Measurements from ENCODE around the gene SHPK. TPM values are rescaled to one million over a fixed set of nuclear protein-coding genes. Genes with fewer than 3 reads are reported as not detected.
"Not testable (repeated sequence)": the region's sequence is repeated elsewhere in the genome, so short reads cannot be mapped to it uniquely, and the experiment has no call there.

Gene SHPK
- total RNA-seq, 6 donors from 2014 or later = 10.5 to 25.1 (median 12.4) TPM

DNA sequence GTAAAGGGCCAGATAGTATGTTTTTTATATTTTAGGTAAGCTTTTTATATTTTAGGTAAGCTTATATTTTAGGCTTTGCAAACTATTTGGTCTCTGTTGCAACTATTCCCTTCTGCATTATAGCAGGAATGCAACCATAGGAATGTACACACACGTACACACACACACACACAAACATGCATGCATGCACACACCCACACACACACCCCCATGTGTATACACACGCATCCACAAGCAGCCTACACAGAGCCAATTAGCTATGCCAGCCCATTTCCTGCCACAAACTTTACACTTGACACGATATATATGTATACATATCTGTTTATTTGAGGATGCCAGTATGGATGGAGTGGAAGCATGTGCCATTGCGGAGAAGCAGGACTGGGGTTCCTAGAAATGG lies 70.9 kb downstream of the SHPK start:
- TF ChIP-seq POLR2A (IDR thresholded peaks at IDR 0.05) (no peak), POLR2AphosphoS5 (IDR thresholded peaks at IDR 0.05) (no peak), EP300 (IDR thresholded peaks at IDR 0.05) (no peak), CTCF (IDR thresholded peaks at IDR 0.05) (no peak)
- Histone ChIP-seq H3K9me3 (no peaks in the 10 kb centered on the region), H3K4me3 (no peak overlapping the region), H3K27me3 (no peaks in the 10 kb centered on the region), H3K4me1 (no peaks in the 10 kb centered on the region), H3K36me3 (peaks cover 0 to 13% (median 0%) of the 10 kb centered on the region in 4 donors), H3K27ac (no peak overlapping the region)
- no peak for ATAC-seq (ENCODE audit: low FRiP score in 2 of 2)
- DNase-seq = no peak
- WGBS, 2 donors = 90% methylated on average over 4 of the region's 4 CpGs

DNA sequence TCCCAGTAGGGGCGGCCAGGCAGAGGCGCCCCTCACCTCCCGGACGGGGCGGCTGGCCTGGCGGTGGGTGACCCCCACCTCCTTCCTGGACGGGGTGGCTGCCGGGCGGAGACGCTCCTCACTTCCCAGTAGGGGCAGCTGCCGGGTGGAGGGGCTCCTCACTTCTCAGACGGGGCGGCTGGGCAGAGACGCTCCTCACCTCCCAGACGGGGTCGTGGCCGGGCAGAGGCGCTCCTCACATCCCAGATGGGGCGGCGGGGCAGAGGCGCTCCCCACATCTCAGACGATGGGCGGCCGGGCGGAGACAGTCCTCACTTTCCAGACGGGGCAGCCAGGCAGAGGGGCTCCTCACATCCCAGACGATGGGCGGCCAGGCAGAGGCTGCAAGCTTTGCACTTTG lies 71.8 kb downstream of the SHPK start:
- WGBS, 2 donors = 95 to 100% methylated on average over 1 to 7 of the region's 28 CpGs
- not testable (repeated sequence) for H3K27me3 ChIP-seq; H3K4me1 ChIP-seq; DNase-seq; H3K27ac ChIP-seq; H3K4me3 ChIP-seq; H3K9me3 ChIP-seq; ATAC-seq (ENCODE audit: low FRiP score in 2 of 2)
- peaks cover 0 to 13% (median 0%) of the 10 kb centered on the region in 4 donors for H3K36me3 ChIP-seq

- TF ChIP-seq CTCF (IDR thresholded peaks at IDR 0.05) = no peak
- no peak for TF ChIP-seq EP300 (IDR thresholded peaks at IDR 0.05)
- H3K27ac ChIP-seq = no peak overlapping the region
- no peaks in the 10 kb centered on the region for H3K27me3 ChIP-seq
- H3K4me1 ChIP-seq = no peaks in the 10 kb centered on the region
- DNase-seq (no peak), ATAC-seq (ENCODE audit: low FRiP score in 2 of 2) (no peak)
- 89 to 91% methylated on average over 7 to 9 of the region's 9 CpGs for WGBS, 2 donors
- H3K36me3 ChIP-seq = no peaks in the 10 kb centered on the region
- H3K4me3 ChIP-seq = no peak overlapping the region
- no peaks in the 10 kb centered on the region for H3K9me3 ChIP-seq
Observed at GRCh38 chr17:3559270-3559645, 76.8 kb downstream of the SHPK start.

DNA sequence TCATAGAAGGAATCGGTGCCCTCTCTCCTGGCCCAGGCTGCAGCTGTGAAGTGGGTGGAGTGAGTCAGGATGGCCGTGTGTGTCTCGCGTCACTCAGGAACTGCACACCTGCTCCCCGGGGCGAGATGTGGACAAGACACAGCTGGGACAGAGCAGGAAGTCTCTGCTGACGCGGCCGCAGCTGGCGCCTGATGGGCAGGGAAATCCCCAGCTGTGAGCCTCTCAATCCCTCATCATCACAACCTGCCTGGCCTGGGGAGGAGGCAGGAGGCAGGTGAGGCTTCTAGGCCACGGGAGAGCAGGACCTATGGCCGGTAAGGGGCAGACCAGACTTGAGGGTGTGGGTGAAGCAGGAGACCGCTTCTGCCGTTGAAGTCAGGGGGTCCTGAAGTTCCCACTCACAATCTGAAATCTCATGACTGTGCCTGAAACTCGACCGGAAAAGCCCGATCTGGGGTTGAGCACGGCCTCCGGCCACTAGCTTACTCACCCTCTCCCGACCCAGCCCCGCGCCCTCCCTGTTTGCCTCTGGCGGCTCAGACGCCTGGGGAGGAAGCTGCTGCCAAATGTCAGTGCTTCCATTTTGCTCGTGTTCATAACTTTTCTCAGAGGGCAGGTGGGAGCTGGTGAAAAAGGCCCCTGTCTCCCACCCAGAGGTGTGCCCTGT lies 77.3 kb downstream of the SHPK start:
- peak in 1 of 2 donors; percentile 86 for DNase-seq
- Histone ChIP-seq H3K27ac (no peak overlapping the region), H3K4me1 (no peaks in the 10 kb centered on the region), H3K9me3 (no peaks in the 10 kb centered on the region), H3K27me3 (no peaks in the 10 kb centered on the region), H3K4me3 (no peak overlapping the region), H3K36me3 (no peaks in the 10 kb centered on the region)
- no peak for TF ChIP-seq EP300 (IDR thresholded peaks at IDR 0.05)
- peak in 1 of 2 donors; percentile 17 for TF ChIP-seq POLR2AphosphoS5 (IDR thresholded peaks at IDR 0.05)
- WGBS, 2 donors = 31 to 52% methylated on average over 19 to 22 of the region's 25 CpGs
- peak in 1 of 2 donors; percentile 11 for ATAC-seq (ENCODE audit: low FRiP score in 2 of 2)

Other genes starting within 250 kb of the SHPK start
- under 1 TPM in 2 of 6 donors, not detected in 4; 0.24 to 0.46 TPM for gene OR3A2, start 249.9 kb downstream of the SHPK start, total RNA-seq
- not detected for gene OR1E1, start 237.8 kb downstream of the SHPK start, total RNA-seq
- not detected for gene OR3A3, start 224.9 kb downstream of the SHPK start, total RNA-seq
- not detected for gene OR1E2, start 202.4 kb downstream of the SHPK start, total RNA-seq
- 1 to 10 TPM in 1 of 6 donors, under 1 TPM in 1, not detected in 4; 0.20 to 2.1 TPM for gene SPATA22, start 164.4 kb downstream of the SHPK start, total RNA-seq
- 1 to 10 TPM in 3 of 6 donors, under 1 TPM in 3; 0.76 to 7.6 (median 1.2) TPM for gene ASPA, start 160.3 kb downstream of the SHPK start, total RNA-seq
- under 1 TPM; under 0.01 to 0.84 (median 0.28) TPM for gene TRPV3, start 78.4 kb downstream of the SHPK start, total RNA-seq
- 10 to 100 TPM in 1 of 6 donors, 1 to 10 TPM in 5; 2.0 to 16.8 (median 4.8) TPM for gene TRPV1, start 26.8 kb downstream of the SHPK start, total RNA-seq
- 10 to 100 TPM; 22.1 to 31.4 (median 25.3) TPM for gene CTNS, start 510 bp upstream of the SHPK start, total RNA-seq
- gene TAX1BP3, start 32.3 kb upstream of the SHPK start, total RNA-seq = 100 to 1,000 TPM in 4 of 6 donors, 10 to 100 TPM in 2; 49.2 to 200 (median 126) TPM
- gene EMC6, start 32.6 kb upstream of the SHPK start, total RNA-seq = 10 to 100 TPM in 4 of 6 donors, 1 to 10 TPM in 1, not detected in 1; 9.8 to 38.7 (median 36.5) TPM
- gene P2RX5, start 59.9 kb upstream of the SHPK start, total RNA-seq = 10 to 100 TPM in 1 of 6 donors, 1 to 10 TPM in 3, under 1 TPM in 1, not detected in 1; 0.46 to 15.7 (median 2.5) TPM
- 1 to 10 TPM in 2 of 6 donors, under 1 TPM in 2, not detected in 2; 0.49 to 1.7 (median 0.81) TPM for gene HASPIN, start 87.7 kb upstream of the SHPK start, total RNA-seq
- gene ITGAE, start 164.9 kb upstream of the SHPK start, total RNA-seq = 10 to 100 TPM; 17.2 to 36.0 (median 26.4) TPM
- gene NCBP3, start 210.0 kb upstream of the SHPK start, total RNA-seq = 10 to 100 TPM; 17.3 to 43.0 (median 32.5) TPM

Data from upper lobe of left lung (tissue), 6 donors.